PFSK-1 (cell line): Measurements from ENCODE around the gene NEK5.

Experiments
- FOXP2 ChIP-seq: optimal IDR thresholded peaks from 2 replicates; pipeline ENCODE3; 2011; ENCODE audit warnings: borderline replicate concordance, control low read depth, inconsistent platforms; ENCODE audit not compliant: insufficient read depth; ENCODE audit errors: extremely low read length, extremely low read depth
- POLR2AphosphoS5 ChIP-seq: IDR thresholded peaks from 2 replicates; pipeline ENCODE4 v1.6.1; 2012; ENCODE audit warnings: low read depth, mild to moderate bottlenecking, control low read depth, low read length, moderate library complexity
- SIN3A ChIP-seq: IDR thresholded peaks from 2 replicates; pipeline ENCODE4 v1.6.1; 2012; ENCODE audit warnings: mild to moderate bottlenecking, low read length, moderate library complexity, borderline replicate concordance; ENCODE audit not compliant: insufficient read depth
- TAF1 ChIP-seq: IDR thresholded peaks from 2 replicates; pipeline ENCODE4 v1.6.1; 2012; ENCODE audit warnings: low read length, control low read depth, borderline replicate concordance; ENCODE audit not compliant: insufficient read depth
- TF ChIP-seq, protein P1 (sequence below), 2 experiments: IDR thresholded peaks; 2 replicates each; pipeline versions ENCODE4 v1.6.1 to v1.8.0; 2011 to 2012; ENCODE audit warnings: low read depth in 2 of 2, low read length in 2 of 2, control low read depth in 1 of 2, inconsistent platforms in 1 of 2, mild to moderate bottlenecking in 1 of 2, moderate library complexity in 1 of 2; ENCODE audit not compliant: insufficient read depth in 1 of 2

NEK5 gene

GRCh38 chr13:52005841-52006522 is 122.9 kb downstream of the NEK5 start:
- TF ChIP-seq POLR2AphosphoS5 (no peak), TAF1 (no peak), FOXP2 (no peak), SIN3A (no peak)
- TF ChIP-seq, protein P1, sequence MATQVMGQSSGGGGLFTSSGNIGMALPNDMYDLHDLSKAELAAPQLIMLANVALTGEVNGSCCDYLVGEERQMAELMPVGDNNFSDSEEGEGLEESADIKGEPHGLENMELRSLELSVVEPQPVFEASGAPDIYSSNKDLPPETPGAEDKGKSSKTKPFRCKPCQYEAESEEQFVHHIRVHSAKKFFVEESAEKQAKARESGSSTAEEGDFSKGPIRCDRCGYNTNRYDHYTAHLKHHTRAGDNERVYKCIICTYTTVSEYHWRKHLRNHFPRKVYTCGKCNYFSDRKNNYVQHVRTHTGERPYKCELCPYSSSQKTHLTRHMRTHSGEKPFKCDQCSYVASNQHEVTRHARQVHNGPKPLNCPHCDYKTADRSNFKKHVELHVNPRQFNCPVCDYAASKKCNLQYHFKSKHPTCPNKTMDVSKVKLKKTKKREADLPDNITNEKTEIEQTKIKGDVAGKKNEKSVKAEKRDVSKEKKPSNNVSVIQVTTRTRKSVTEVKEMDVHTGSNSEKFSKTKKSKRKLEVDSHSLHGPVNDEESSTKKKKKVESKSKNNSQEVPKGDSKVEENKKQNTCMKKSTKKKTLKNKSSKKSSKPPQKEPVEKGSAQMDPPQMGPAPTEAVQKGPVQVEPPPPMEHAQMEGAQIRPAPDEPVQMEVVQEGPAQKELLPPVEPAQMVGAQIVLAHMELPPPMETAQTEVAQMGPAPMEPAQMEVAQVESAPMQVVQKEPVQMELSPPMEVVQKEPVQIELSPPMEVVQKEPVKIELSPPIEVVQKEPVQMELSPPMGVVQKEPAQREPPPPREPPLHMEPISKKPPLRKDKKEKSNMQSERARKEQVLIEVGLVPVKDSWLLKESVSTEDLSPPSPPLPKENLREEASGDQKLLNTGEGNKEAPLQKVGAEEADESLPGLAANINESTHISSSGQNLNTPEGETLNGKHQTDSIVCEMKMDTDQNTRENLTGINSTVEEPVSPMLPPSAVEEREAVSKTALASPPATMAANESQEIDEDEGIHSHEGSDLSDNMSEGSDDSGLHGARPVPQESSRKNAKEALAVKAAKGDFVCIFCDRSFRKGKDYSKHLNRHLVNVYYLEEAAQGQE (IDR thresholded peaks at IDR 0.05; ENCODE audit: insufficient read depth in 1 of 2, low read depth in 2 of 2, low read length in 2 of 2) = no peak

- no peak for TF ChIP-seq FOXP2
- TF ChIP-seq SIN3A = no peak
These were observed 124.2 kb downstream of the NEK5 start for GRCh38 chr13:52004511-52005170.

DNA sequence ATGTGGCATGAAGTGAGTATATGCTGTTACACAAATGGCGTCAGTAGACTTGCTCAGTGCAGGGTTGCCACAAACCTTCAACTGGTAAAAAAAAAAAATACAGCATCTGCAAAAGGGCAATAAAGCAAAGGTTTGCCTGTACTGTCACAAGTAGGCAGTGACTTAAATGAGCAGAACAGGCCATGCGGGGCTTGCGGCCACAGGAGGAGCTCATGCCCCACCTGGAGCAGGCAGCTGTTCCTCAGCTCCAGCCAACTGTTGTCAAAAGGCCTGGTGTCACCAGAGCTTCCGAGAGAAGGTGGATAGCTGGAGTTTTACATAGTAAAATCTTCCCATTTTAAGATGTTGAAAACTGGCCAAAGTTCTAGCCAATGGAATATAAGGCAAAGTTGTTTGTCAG is 125.3 kb downstream of the NEK5 start:
- TF ChIP-seq POLR2AphosphoS5 = no peak
- no peak for TF ChIP-seq TAF1
- TF ChIP-seq SIN3A = no peak
- TF ChIP-seq, protein P1 (IDR thresholded peaks at IDR 0.05; ENCODE audit: insufficient read depth in 1 of 2, low read depth in 2 of 2, low read length in 2 of 2) = no peak
- no peak for TF ChIP-seq FOXP2

GRCh38 chr13:52002361-52002760 is 126.5 kb downstream of the NEK5 start:
- TF ChIP-seq POLR2AphosphoS5 = no peak
- TF ChIP-seq, protein P1 (IDR thresholded peaks at IDR 0.05; ENCODE audit: insufficient read depth in 1 of 2, low read depth in 2 of 2, low read length in 2 of 2) = no peak
- no peak for TF ChIP-seq FOXP2
- TF ChIP-seq SIN3A = no peak
- no peak for TF ChIP-seq TAF1

GRCh38 chr13:52001120-52001731 is 127.6 kb downstream of the NEK5 start:
- TF ChIP-seq TAF1 = no peak
- no peak for TF ChIP-seq SIN3A
- TF ChIP-seq FOXP2 = no peak
- no peak for TF ChIP-seq POLR2AphosphoS5
- TF ChIP-seq, protein P1 (IDR thresholded peaks at IDR 0.05; ENCODE audit: insufficient read depth in 1 of 2, low read depth in 2 of 2, low read length in 2 of 2) = no peak
